Vagina (tissue), 2 donors: ENCODE data around the gene CLIC2.

ENCODE experiments used
- CTCF ChIP-seq, 3 experiments: fragments of 450-650 bp in 2 of 3; fragments of 200-600 bp in 1 of 3; sonication (generic) in 1 of 3; IDR thresholded peaks; one replicate each; pipeline ENCODE4 v1.5.1; 2017 to 2019; ENCODE audit warnings: antibody characterized with exemption in 3 of 3, mild to moderate bottlenecking in 2 of 3, moderate library complexity in 2 of 3
- POLR2A ChIP-seq, 2 donors: fragments of 450-650 bp; IDR thresholded peaks; one replicate each; pipeline ENCODE4 v1.6.1; 2017; ENCODE audit warnings: antibody characterized with exemption in 2 of 2, mild to moderate bottlenecking in 2 of 2, moderate library complexity in 2 of 2
- POLR2AphosphoS5 ChIP-seq, 2 donors: sonication (generic); formaldehyde crosslinking; IDR thresholded peaks; one replicate each; pipeline ENCODE4 v1.9.0; 2017; ENCODE audit warnings: antibody characterized with exemption in 2 of 2, mild to moderate bottlenecking in 2 of 2, low read depth in 1 of 2; ENCODE audit not compliant: insufficient read depth in 1 of 2

GRCh38 chrX:155242300-155242699 lies 92.1 kb downstream of the CLIC2 start:
- TF ChIP-seq CTCF (IDR thresholded peaks at IDR 0.05) (no peak), POLR2A (IDR thresholded peaks at IDR 0.05) (no peak), POLR2AphosphoS5 (IDR thresholded peaks at IDR 0.05; ENCODE audit: insufficient read depth in 1 of 2, low read depth in 1 of 2) (no peak)
